LoVo (cell line): ENCODE data around the gene RAPGEF5.

Experiments
- DNase-seq: peaks from one replicate; pipeline ENCODE4 v3.0.0-alpha.2; 2016; ENCODE audit warnings: low spot score

The RAPGEF5 gene

DNA sequence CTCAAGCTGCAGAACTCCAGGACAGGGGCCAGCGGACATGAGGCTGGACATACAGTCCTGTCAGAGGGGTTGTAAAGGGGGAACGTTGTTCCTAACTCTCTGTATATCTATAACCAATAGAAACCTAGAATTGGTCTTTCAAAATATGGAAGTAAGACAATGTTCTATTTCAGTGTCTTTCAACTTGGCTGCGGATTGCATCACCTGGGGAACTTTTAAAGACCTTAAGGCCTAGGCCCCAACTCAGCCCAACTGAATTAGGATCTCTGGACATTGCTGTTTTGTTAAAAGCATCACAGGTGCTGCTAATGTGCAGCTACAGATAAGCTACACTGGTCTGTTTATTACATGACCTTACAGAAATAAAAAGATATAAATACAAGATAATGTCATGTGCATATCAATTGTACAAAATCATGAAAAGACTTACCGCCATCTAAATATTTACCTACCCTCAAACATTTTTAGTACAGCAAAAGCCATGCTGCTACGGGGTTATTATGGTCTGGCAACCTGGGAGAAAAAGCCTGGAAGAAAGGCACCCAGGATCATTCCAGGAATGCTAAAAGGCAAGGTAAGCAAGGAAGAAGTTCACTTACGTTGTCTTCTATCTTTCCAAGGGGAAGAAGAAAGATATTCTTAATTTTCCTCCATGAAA is 169.1 kb downstream of the RAPGEF5 start:
- DNase-seq, result no peak

DNA sequence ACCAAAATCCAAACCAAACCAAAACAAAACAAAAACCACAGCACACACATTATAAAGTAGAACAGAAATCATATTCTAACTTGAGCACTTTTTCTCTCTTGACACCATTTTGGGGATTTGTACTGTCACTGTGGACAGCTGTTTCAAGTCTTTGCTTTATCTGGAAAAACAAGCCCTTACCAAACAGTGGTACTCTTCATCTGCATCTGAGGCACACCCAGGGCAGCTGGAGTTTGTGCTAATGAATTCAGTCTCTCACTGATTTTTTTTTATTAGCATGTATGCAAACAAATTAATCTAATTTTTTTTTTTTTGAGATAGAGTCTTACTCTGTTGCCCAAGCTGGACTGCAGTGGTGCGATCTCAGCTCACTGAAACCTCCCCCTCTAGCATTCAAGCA is 171.4 kb downstream of the RAPGEF5 start:
- no peak for DNase-seq

DNA sequence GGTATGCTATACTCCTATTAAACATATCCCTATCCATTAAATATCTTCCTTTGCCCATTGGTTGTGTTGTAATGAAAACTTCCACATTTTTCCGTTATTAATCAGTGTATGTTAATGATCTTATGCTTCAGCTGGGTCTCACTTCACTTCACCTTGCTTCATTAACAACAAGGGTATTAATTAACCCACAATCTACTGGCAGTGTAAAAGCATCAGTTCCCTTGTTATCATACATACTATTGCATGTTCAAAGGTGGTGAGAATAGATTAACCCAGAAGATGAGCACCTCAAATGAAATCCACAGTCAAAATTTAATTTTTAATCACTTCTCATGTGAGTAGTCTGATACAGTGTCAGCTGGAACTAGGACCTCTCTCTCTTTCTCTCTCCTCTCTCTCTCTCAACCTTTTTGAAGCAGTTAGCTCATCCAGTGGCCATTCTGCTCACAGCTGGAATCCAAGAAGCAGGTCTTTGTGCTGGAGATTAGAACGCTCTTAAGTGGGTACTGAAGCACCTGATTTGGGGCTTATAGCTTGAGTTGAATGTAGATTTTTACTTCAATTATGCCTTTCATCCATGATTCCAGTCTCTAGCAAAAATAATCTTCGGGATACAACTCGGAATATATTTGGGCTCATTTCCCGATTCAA is 172.3 kb downstream of the RAPGEF5 start:
- DNase-seq, result no peak

DNA sequence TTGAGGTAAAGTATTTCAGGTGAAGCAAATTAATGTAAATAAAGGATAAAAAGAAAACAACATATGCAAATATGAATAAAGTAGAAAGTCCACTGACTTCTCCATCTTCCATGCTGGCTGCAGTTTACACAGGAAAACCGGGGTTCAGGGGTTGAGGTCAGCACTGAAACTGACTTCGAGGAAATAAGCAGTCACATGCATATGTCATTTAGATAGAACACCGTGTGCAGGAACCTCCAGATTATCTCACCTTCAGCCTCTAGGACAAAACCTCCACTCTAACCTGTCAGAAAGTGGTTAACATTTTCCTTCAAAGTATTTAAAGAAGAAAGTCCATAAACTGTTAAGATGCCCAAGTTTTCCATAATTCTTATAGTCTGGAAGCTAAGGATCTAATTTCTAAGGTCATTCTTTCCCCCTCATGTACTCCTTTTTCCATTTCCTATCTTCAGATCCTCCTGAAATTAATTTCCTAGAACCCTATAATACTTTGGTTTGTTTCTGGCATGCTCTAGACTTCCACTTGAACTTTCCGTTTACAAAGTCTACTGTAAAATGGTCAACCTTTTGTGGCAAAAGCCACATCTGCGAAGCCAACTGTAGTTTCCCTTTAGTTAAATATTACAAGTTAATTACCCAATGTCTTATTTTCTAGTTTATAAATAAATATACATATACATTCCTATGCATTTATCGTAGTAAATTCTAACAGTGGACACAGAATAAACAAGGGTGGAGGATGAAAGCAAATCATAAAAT is 173.3 kb downstream of the RAPGEF5 start:
- no peak for DNase-seq

DNA sequence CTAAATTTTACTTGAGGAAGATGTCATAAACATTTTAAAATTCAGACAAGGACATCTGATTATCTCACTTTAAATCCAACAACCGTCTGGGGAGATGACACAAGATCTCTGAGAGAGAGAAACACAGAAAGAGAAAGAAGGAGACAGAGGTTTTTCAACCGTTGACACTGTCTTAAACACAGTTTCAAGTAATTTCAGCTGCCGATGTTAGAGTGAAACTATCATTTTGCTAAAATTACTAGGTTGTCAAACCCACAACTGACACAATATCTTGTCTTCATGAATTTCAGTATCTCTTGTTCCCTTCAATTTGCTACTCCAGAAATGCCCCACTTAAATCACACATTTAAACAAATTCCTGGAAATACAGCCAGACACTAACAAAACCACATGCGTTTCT is 174.8 kb downstream of the RAPGEF5 start:
- no peak for DNase-seq

DNA sequence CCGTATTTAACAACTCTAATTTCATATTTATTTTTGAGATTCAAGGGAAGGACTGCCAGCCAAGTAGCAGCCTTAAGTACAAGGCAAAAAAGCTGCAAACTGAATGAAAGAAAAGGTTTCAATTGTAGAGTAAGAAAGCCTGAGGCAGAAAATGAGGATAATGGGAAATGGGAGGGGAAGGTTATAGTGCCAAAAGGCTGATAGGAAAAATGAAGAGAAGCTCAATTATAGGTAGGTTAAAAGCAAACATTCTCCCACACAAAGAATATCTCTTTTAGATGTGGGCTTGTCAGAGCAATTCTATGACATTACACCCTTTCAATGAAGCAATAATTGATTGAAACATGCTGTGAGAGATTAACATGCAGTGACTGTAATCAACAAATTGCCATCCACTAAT is 175.3 kb downstream of the RAPGEF5 start:
- no peak for DNase-seq

DNA sequence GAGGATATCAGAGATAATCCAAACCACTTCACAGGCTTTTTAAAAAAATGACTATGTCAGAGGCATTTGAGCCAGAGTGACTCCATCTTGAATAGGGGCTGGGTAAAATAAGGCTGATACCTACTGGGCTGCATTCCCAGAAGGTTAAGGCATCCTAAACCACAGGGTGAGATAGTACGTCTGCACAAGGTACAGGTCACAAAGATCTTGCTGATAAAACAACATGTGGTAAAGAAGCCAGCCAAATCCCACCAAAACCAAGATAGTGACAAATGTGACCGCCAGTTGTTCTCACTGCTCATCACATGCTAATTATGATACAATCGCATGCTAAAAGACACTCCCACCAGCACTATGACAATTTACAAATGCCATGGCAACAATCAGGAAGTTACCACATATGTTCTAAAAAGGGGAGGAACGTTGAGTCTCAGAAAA is 177.5 kb downstream of the RAPGEF5 start:
- no peak for DNase-seq

DNA sequence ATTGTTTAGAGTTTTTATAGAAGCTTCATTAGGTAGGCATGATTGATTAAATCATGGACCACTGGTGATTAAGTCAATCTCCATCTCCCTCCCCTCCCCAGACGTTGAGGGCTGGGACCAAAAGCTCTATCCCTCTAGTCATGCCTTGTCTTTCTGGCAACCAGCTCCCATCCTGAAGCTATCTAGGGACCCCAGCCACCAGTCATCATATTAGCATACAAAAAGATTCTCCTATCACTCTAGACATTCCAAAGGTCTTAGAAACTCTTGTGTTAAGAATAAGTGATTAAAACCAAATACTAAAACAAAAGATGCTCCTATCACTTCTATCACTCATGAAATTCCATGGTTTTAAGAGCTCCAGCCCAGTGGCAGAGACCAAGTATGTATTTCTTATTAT is 178.2 kb downstream of the RAPGEF5 start:
- no peak for DNase-seq

DNA sequence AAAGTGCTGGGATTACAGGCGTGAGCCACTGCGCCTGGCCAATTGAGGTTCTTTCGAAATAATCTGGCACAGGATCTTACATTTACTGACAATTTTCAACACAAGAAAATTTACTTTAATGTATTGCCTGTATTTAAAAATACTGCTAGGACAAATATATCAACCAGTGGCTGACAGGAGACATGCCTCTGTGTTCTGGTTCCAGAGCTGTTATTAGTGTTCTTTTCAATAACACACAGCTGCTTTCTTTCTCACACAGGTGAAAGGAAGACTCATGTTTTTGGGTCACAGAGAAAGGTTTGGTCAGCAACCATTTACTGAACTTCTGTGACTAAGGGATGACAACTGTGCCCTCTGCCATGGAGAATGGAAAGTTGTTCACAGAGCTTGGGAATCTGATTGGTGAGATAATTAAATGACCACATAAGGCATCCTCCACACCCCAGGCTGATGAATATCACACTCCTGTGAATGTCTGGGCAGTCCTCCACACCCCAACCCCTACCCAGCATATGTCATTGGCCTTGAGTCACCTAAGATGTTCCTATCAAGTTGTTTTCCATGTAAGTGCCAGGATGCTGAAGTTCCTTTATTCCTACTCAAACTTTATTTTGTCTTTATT is 180.1 kb downstream of the RAPGEF5 start:
- DNase-seq, result no peak

DNA sequence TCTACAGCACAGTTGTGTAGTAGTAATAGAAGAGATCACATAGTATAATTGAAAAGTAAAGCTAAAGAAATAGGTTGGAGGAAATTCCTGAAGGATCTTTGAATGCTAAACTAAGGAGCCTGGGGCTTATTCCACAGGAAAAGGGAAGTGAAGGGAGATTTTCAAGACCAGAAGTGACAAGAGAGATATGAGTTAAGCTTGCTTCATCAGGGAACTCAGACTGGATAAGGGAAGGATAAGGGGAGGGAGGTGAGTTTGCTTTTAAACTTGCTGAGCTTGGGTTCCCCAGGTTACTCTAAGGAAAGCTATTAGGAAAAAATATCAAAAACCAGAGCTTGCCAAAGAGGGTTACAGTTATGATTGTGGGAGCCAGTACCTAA is 182.4 kb downstream of the RAPGEF5 start:
- no peak for DNase-seq

DNA sequence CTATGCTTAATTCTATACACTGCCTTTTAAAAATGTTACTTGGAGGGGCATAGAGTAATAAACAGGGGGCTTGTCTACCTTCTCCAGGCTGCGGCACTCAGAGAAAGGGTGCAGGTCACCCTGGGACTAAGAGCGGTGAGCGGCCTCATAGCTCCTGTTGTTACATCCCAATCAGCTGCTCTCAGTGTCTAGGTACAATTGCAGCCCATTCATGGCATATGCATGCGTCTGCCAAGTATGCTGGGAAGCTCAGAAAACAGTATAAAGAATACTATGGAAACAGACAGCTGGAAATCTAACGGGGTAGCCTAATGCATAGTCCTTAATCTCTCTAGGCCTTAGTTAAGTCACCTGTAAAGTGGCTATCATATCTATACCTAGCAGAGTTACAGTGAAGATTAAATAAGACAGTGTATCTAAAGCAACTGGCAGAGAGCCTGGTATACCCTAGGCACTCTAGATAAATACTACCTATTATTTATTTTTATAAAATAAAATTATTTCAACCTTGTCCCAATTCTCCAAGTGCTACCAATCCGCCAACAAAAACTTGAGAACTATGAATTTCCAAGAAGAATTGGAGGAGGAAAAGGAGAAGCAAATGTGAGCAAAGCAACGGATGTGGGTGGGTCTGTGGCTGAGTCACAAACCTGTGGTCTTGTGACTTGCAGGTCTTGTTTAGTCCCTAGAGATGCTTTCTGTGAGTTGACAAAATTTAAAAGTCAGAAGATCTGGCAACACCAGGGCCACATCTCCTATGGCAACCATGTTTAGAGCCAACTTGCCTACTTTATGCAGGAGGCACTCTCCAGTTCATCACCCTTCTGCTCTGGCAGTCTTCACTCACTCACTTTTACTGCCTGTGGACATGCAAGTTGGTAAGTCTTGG is 183.0 kb downstream of the RAPGEF5 start:
- no peak for DNase-seq

DNA sequence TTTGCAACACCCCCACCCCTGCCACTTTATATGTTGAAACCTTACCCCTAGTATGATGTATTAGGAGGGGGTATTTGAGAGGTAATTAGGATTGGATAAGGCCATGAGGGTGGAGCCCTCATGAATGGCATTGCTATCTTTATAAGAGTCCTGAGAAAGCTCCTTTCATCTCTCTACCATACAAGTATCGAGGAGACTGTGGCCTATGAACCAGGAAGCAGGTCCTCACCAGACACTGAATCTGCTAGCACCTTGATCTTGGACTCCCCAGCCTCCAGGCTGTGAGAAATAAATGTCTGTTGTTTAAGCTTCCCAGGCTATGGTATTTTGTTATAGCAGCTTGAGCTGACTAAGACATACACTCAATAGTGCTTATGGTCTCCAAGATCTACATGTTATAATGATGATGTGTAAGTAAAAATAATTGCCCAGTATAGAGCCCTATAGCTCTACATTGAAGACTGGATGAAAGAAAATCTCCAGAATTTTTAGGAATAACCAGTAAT is 188.8 kb downstream of the RAPGEF5 start:
- no peak for DNase-seq

DNA sequence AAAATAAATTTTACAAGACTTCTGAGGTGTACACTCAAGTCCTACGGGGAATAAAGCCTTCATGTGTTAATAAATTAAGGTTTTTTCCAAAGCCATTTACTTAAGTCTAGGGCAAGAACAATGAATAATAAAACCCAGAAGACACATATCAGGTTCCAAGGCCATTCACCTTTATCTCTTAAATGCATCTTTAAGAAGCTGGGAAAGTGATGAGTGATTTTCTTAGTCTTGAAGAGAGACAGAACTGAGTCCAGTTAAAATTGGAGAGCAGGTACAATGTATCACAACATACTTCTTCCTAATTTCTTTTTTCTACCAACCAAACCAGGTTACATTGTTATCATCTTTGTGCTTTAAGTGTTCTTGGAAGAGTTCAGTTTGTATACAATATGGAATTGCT is 189.5 kb downstream of the RAPGEF5 start:
- DNase-seq, result no peak

DNA sequence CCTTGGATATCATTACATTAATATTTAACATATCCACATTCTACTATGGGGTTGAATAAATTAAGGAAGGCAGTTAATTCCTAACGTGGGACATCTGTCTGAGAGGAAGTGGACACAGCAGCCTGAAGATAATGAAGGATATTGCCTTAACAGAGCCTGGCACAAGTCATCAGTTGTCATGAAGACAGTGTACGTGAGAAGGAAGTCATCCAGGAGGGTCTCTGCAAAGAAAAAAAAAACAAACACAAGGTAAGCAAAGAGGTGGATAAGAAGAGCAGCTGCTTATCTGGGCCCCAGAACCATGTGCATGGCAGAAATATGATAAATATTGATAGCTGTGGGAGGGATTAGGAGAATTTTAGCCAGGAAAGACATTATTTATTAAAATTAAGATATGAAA is 190.0 kb downstream of the RAPGEF5 start:
- DNase-seq, result no peak

DNA sequence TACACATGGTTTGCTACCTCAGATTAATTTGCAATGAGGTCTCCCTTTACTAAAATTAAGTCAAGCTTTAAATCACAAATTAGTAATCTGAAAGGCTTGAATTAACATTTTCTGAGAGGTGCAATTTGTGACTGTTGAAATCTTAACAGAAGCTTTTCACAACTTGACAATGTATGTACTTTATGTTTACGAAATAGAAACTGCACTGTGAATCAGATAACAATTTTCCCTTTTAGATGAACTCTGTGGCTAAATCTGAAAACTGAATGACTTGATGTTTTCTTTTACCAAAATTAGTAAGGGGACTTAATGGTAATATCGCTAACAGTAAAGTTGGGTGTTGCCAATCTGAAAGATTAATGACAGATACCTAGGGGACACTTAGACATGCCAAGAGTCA is 197.6 kb downstream of the RAPGEF5 start:
- no peak for DNase-seq

DNA sequence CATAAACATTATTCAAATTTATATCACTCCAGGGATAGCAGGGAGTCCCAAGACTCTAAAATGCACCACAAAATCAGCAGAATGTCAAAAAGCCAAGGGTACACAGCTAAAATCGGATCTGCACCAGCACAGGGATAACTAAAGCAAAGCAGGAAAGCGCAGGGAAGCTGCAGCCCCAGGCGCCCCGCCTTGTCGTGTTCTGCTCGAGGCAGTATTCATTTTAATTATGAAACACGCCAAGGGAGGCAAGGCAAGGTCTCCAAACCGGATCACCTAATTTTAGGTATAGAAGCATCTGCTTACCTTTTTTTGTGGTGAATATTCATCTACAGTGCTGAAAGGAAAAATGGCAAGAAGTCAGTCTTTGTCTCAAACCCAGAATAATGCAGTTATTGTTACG is 199.4 kb downstream of the RAPGEF5 start:
- no peak for DNase-seq

DNA sequence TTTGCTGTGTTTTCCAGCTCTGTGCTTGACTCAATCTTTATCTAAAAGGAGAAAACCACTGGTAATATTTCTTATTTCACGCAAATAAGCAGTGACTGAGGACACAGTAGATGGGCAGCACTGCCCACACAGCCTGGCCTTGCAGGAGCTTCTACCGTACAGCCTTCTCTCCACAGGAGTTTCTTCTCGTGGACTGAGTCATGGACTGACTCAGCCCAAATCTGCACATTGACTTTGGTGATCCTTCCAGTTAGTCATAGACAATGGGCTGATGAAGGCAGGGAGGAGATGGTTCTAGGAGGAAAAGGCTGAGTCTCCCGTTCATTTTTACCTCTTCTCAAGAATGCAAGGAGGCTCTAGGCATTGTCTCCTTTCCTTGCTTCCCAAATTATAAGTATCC is 200.7 kb downstream of the RAPGEF5 start:
- DNase-seq, result no peak

DNA sequence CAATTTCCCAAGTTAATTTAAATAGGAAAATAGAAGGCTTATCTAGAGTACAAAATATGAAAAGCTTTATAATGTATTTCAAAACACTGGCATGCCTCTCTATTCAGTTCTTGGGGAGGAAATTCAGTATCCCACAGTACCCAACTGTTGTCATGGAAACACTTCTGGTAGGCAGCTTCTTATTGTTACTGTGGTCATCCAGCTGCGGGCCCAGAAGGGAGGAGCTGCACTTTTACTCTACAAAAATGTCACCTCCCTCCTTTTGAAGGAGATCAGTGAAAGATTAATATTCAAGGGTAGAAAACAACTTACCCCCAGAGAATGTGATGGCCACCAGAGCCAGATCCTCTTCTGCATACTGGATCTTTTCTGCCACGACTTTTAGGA is 202.8 kb downstream of the RAPGEF5 start:
- DNase-seq, result no peak

DNA sequence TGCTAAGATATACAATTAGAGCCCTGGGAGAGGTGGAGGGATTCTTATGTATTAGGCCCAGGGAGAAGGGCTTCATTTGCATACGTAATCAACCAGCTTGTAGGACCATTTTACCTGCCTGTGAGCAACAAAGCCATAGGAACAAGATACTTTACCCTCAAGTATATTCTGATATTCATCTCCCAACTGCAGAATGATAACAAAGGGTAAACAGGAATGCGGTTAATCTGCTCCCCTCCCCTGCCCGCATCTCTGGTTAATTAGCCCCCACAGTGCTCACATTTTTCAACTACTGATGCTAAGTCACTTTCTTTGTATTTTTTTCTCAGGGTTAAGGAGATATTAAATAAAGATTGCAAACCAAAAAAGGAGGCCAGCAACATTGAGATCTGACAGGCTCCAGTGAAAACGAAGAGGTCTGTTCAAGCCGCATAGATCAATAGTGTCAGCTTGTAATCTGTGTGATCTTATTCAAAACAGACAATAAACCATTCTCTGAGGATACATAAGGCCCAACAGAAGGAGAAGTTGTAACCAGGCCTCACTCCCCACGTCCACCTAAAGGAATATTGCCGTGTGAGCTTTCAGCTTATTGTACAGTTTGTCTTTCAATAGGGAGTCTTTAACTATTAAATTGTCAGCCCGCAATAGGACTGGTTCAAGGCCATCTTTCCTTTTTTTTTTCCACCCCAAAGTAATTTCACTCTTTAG is 203.4 kb downstream of the RAPGEF5 start:
- no peak for DNase-seq

DNA sequence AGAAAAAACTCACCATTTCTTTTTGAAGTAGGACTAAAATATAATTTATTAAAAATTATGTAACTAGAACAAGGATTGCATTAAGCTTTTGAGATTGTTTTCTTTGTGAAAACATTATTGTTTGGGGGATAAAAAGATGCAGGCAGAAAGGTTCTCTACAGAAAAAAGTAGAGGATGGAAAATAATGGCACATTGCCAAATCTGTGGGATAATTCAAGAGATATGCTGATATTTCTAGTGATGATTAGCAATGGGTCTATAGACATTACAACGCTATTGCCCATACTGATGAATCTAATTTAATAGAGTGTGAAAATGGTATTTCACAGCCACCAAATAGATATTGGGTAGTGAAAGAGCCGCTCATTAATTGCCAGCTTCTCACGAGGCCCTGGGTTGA is 204.3 kb downstream of the RAPGEF5 start:
- DNase-seq, result no peak

DNA sequence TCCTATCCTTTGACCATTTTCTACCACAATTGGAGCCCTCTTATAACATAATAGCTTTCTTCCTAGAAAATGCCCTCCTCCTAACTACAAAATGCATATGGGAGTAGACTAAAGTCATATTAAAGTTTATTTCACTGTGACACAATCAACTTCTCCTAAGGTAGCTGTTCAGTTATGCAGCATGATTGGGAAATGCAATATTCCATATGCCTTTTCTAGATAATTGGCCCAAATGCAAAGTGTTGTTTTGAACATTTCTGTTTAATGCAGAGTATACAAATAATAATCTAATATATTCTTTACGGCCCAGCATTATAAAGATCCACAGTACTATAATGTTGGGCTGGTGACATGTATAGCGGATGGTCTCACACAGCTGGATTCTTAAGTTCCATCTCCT is 205.1 kb downstream of the RAPGEF5 start:
- no peak for DNase-seq
